ENCODE measurements around the gene TMEM120A.

The TMEM120A gene

GRCh38 chr7:75995996-75996395 is 1.6 kb upstream of the TMEM120A start:
- no peaks in the 10 kb centered on the region for H3K27me3 ChIP-seq (ENCODE audit: insufficient read depth, poor library complexity, severe bottlenecking)
- H3K27ac ChIP-seq (replicated peaks): no peak overlapping the region
- DNase-seq (ENCODE audit: low read depth in 1 of 2, low spot score in 1 of 2): no peak
- H3K4me3 ChIP-seq (replicated peaks; ENCODE audit: insufficient read depth, low read length): no peak overlapping the region
- TF ChIP-seq SPI1 (IDR thresholded peaks at IDR 0.05; ENCODE audit: borderline replicate concordance, low read depth) (no peak), POLR2AphosphoS5 (IDR thresholded peaks at IDR 0.05; ENCODE audit: low read depth) (no peak), GABPA (IDR thresholded peaks at IDR 0.05; ENCODE audit: low read depth) (no peak), REST (IDR thresholded peaks at IDR 0.05; ENCODE audit: insufficient replicate concordance, low read depth) (no peak), CTCF (IDR thresholded peaks at IDR 0.05; ENCODE audit: insufficient read depth, low read length) (no peak)

GRCh38 chr7:75995052-75995471 is 667 bp upstream of the TMEM120A start:
- no peak overlapping the region for H3K4me3 ChIP-seq (replicated peaks; ENCODE audit: insufficient read depth, low read length)
- TF ChIP-seq GABPA (IDR thresholded peaks at IDR 0.05; ENCODE audit: low read depth) (no peak), SPI1 (IDR thresholded peaks at IDR 0.05; ENCODE audit: borderline replicate concordance, low read depth) (no peak), CTCF (IDR thresholded peaks at IDR 0.05; ENCODE audit: insufficient read depth, low read length) (no peak), POLR2AphosphoS5 (IDR thresholded peaks at IDR 0.05; ENCODE audit: low read depth) (no peak), REST (IDR thresholded peaks at IDR 0.05; ENCODE audit: insufficient replicate concordance, low read depth) (no peak)
- DNase-seq (ENCODE audit: low read depth in 1 of 2, low spot score in 1 of 2): no peak
- no peaks in the 10 kb centered on the region for H3K27me3 ChIP-seq (ENCODE audit: insufficient read depth, poor library complexity, severe bottlenecking)
- H3K27ac ChIP-seq (replicated peaks): no peak overlapping the region

GRCh38 chr7:75993689-75994387 is 557 bp downstream of the TMEM120A start:
- H3K27ac ChIP-seq (replicated peaks): peak overlapping the region; percentile 45
- no peaks in the 10 kb centered on the region for H3K27me3 ChIP-seq (ENCODE audit: insufficient read depth, poor library complexity, severe bottlenecking)
- H3K4me3 ChIP-seq (replicated peaks; ENCODE audit: insufficient read depth, low read length): peak overlapping the region; percentile 89
- TF ChIP-seq SPI1 (IDR thresholded peaks at IDR 0.05; ENCODE audit: borderline replicate concordance, low read depth) (no peak), POLR2AphosphoS5 (IDR thresholded peaks at IDR 0.05; ENCODE audit: low read depth) (no peak), REST (IDR thresholded peaks at IDR 0.05; ENCODE audit: insufficient replicate concordance, low read depth) (no peak), GABPA (IDR thresholded peaks at IDR 0.05; ENCODE audit: low read depth) (no peak), CTCF (IDR thresholded peaks at IDR 0.05; ENCODE audit: insufficient read depth, low read length) (no peak)
- DNase-seq (ENCODE audit: low read depth in 1 of 2, low spot score in 1 of 2): no peak

Data from HL-60 (cell line).